8988T (cell line): ENCODE measurements around the gene ARHGAP10.

ENCODE experiments used
- DNase-seq: peaks from one replicate; pipeline ENCODE4 v3.0.0; 2011

ARHGAP10 gene

DNA sequence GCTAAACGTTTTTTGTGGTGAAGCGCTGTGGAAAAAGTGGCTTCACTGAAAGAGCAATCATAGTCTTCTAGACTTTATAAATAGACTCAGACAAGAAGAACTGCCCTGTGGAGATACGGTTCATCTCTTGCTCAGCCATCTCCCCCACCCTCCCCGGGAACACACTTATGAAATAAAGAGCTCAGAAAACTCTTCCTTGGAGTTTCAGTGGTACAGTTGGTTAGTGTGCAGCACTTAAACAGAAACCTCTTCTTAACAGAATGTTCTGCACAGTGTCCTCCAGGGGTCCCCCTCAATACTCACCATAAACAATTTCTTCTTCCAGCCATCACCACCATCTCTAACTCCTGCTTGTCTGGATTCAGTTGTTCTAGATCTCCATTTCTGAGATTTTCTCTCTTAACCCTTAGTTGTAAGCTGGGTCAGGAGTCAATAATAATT, 313.0 kb downstream of the ARHGAP10 start:
- DNase-seq, result no peak

DNA sequence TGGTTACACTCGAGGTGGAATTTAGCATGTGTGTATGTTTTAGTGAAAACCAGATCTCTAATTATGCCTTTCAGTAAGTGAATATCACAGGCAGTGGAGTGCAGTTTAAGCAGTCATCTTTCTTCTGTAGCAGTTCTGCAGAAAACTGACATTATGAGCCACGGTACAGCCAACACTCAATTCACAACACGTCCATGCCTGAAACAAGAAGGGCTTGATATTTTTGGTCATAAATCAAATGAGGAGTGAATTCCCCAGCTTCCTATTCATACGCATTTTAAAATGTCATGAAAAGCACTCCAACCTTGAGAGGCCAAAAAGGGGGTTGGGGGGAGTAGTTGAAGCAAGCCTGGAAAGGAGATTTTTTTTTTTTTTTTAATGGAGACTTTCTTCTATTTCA, 316.7 kb downstream of the ARHGAP10 start:
- no peak for DNase-seq

DNA sequence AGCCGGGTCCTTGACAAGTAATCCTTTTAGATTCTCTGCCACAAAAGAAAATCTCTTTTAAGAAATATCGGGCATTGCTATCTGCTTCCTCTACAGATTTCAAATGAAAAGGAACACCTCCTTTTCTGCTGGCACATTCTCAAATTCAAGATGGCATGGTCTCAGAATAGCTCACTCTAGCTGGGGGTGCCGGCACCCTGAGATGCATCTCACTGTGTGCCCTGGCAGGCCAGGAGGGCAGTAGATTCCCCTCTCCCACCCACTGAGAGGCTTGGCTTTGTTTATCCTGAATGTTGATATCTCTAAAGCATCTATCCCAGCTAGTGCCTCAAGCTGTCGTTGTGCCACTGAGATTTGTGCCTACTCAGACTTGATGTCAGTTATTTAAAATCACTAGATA, 319.5 kb downstream of the ARHGAP10 start:
- no peak for DNase-seq

DNA sequence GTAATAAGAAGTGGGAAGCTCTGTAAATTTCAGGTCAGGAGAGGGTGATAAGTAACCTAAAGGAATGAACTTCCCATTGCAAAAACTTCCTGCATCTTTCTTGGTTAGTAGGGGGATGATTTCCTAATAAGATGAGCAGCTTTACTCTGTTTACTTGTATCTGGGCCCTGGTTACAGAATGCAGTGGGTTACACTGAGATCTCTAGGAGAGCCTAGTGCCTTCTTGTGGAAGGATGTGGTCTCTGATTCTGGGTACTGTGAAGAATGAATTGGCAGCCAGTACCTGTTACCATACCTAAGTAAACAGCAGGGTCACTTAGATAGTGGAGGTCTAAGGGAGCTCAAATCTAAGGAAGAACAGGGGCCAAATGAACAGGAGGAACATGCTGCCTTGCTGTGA, 320.6 kb downstream of the ARHGAP10 start:
- no peak for DNase-seq

DNA sequence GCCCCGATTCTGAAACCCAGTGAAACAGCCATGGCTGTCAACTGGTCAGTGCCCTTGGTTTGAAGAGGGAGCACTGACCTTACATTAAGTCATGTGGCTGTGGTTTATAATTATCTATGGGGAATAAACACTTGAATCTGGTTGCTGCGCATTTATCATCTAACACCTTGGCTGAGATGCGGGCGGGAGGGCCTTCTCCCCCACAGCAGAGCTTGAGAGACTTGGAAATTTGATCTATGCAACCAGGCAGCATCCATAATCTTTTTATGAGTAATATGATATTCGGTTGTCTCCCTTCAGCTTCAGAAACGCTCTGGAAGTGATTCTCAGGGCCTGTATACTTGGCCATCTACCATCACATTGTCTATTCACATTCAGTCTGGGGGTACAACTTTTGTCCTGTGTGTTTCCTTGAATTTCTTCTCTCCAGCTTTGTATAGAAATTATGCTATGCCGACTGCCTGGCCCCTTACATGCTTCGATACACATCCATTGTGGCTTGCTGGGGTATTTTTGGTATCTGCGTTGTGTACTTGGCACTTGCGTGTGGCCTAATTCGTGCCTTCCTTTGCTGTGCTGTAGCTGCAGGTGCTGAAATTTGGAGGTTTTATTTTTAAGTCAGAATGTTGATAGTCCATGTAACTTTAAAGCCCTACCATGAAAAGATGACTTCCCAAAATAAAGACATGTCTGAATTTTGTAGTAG, 321.6 kb downstream of the ARHGAP10 start:
- DNase-seq, result no peak

DNA sequence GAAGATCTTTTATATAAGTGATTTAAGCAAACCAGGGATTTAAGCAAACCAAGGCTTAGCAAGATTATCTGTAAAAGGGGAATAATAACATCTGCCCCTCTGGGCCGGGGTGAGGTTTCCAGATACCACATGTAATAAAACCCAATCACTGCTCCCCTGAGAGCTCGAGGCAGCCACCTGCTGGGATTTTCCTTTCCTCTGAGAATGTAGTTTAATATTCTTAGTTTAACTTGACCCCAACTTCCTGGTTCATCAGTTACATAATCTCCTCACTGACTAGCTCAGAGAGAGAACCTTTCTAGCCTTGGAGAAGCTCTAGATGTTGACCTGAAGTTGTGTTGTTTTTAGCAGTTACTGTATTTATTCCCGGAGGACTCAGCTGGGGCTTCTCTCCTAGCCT, 322.4 kb downstream of the ARHGAP10 start:
- DNase-seq, result no peak

DNA sequence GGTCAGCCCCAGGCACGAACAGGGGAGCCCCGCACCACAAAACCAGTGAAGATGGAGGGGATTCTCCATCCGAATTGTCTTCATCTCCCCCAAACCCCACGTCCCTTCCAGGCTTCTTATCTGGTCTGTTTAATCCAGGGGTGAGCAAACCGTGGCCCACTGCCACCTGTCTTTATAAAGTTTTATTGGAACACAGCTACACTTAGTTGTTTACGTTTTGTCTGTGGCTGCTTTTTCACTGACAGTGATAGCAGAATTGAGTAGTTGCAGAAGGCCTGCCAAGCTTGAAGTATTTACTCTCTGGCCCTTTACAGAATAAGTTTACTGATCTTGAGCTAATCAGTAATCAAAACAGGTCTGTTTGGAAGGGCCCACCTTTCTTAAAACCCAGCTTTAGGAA, 324.0 kb downstream of the ARHGAP10 start:
- no peak for DNase-seq

DNA sequence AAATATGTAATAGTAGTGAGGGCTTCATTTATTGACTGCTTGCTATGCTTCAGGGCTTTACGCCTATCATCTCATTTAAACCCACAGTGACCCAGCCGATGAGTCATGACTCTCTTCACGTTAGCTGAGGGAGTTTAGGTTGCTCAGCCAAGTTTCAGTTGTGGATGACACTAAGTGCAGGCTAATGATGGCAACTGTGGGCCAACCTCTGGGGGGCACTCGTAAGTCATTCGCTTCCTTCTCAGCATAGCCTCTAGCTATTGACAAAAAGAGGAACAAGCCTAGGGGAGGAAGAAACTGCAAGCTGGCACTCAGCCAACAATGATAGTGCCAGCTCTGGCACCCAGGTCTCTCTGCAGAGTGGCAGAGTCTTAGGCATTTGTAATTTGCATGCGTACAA, 325.0 kb downstream of the ARHGAP10 start:
- DNase-seq, result no peak

DNA sequence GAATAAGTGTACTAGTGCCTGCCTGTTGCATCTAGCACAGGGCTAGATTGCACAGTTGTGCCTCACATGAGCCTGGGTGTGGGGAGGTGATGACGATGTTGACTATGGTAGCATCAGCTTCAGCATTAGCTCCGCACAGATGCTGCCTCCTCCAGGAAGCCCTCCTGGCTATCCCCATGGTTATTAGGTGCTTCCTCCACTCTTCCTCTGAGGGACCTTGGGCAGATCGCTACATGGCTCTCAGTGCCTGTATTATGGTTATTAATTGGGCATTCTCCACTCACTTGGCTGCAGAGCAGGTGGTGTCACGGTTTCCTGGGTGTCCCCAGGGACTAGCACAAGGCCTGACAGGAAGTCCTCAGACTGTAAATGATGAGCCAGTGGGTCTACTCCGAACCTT, 325.6 kb downstream of the ARHGAP10 start:
- no peak for DNase-seq

DNA sequence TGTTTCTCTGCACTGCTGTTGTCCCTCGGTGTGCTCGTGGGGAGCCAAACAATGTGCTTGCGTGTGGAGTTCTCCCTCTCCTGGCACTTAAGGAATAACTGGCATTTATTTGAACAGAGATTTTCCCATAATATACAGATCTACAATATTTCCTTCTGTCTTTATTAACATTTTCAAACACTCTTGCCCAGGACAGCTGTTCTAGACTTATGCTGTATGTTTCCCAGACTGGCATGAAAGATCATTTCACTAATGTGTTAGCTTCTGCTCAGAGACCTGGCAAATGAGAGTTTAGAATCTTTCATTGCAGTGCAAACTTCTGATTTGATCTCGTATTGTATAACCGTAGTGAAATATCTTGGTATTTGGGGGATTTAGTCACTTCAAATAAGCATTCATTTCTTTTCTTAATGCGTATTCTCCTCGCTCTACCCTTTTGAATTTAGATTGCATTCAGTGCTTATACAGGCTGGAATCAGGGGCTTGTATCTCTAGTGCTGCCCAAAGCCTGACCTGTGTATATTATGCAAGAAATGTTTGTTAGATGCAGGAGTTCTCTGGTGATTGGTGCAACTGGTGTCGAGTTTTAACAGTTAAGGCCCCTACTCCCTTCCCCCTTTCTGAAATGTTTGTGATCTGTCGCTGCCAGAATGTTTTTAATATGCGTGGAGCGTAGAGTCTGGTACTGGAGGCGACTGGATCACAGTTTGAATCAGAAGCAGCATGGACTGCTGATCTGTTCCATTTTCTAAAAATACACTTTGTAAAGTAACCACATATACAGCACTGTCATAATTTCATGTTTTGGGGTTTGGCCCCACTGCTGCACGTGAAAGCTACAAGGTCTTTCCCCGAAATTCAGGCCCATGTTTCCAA, 326.3 kb downstream of the ARHGAP10 start:
- DNase-seq, result no peak

DNA sequence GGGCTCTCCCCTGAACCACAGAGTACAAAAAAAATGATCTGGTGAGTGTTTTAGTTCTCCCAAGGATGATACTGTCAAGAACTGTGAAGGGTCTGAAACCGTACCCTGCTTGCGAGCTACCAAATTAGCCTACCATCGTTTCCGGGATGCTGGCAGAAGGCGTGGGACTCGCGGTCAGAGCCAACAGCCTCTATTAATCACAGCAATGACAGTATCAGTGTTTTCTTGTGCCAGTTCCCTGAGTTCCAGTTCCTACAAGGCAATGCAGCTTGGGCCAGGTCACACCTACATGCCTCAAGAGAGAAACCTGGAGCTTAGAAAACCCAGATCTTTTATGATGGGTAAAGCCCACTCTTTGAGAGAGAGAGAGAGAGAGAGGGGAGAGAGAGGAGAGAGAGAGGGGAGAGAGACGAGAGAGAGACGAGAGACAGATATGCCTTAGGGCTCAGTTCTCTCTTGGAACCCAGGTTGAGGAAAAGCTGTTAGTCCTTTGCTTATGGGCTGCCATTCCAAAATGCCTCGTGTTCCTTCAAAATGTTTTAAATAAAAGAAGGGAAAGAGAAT, 327.8 kb downstream of the ARHGAP10 start:
- no peak for DNase-seq

DNA sequence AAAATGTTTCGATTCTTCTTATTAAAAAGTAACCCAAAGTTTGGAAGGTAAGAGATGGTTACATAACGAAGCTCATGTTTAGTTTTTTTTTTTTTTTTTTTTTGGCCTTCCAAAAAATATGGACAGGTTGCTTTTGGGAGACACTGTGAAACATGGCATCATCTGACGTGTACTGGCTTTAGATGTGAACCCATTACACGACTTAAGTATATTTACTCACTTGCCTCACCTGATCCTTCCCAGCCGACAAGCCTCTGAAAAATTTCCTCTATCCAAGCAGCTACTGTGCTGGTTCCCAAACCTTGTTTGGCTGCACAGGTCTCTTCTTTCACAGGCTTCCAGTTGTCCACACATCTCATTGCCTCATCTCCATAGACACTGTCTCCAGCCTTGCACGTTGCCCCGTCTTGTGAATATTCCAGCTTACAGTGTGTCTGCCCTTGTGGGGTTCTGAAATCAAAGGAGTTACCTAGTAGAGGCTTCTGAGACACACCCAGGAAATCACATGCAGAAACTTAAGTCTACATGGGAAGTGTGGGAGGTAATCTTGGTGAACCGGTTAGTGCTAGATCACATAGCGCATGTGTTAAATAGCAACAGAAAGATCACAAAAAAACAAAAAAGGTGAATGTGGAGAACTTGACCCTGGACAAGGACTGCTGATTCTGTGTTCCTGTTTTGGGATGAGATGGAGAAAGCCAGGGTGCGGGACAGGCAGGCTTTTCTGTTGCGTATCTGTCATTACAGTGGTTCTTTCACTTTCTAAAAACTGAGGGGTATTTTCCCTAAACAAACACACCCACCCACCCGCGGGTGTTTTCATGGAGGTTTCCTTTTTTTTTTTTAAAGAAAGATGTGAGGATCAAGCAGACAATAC, 328.6 kb downstream of the ARHGAP10 start:
- no peak for DNase-seq

DNA sequence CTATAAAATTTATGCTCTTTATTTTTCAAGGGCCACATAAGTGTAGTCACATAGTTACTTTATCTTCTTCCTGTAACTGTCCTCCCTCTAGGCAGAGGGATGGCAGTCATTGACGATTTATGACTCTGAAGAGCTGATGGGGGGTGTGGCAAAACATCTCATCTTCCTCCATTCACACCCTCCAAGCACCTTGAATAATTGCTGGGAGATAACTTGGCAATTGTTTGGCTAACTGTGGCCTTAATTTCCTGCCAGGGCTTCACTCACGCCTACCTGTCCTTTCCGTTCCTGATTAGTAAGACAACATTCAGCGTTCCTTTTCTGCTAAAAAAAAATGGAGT, 329.2 kb downstream of the ARHGAP10 start:
- DNase-seq, result no peak

DNA sequence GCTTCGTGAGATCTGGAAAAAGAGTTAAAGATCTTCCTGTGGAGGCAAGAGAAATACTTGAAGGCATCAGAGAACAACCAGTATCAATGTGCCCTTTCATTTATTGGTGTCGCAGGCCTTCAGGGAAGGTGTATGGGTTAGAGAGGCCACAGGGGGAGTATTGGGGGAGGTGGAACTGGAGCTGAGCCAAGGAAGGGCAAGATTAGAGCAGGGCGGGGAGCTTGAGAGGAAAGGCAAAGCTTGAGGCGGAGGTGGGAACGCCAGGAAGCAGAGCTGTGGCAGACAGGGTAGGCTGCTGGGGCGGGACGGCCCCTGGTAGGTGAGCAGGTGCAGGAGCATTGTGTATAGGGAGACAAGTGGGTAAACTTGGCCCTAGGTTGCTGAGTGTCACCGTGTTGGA, 329.9 kb downstream of the ARHGAP10 start:
- DNase-seq, result no peak

DNA sequence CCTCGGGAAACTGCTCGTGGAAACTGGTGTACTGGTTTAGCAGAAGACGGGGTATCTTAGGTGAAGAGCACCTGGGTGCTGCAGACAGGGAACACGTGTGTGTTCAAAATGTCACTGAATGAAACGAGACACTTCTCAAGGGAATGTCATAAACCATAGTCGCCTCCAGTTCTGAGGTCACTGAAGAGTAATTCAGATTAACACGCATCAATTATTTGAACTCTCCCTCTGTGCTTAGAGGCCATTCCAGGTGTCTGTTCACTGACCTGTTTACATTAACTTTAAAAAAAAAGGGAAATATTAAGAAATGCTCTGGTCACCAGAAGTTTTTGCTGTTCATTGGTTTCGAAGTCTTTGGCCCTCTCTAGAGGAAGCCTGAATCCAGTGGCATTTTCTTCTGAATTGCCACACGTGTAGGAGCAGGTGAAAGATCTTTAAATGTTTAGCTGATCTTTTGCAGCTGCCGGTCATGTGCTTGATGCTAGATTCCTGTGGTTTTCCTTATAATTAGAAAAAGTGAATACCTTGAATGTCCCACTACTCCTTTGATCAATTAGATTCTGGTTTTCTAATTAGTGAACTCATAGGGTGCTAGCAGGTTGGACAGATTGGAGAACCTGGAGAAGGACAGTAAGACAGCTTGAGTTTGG, 330.5 kb downstream of the ARHGAP10 start:
- no peak for DNase-seq

DNA sequence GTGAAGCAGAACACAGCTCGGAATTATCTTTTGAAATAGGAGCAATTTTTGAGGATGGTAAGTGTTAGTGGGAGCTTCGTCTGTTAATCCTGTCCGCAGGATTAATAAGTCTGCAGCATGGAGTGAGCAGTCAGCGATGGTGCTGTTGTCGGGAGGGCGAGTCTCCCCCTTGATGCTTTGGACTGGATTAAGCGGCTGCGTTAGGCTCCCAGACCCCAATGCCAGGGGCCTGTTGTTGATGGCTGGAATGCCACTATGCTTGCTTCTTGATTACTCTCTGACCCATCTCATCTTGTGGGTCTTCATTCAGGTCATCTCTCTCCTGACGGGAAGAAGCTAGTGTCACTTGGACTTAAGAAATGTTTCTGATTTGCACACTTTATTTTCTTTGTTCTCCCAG, 332.6 kb downstream of the ARHGAP10 start:
- no peak for DNase-seq

DNA sequence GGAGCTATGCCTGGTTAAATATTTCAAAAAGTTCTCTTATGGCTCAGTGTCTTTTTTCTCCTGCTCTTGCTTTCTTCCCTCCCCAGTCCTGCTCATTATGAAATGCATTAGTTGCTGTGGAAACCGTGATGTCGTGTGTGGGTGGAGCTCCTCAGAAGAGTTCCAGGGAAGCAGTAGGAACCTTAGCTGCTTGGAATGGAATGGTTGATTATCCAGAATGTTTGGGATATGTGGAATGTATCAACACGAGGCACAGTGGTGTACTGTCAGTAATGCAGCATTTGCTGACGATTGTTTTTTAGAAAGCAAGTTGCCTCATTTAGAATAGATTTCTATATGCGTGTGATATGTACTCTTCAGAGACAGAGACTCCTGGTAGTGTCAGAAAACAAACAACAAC, 333.2 kb downstream of the ARHGAP10 start:
- no peak for DNase-seq

DNA sequence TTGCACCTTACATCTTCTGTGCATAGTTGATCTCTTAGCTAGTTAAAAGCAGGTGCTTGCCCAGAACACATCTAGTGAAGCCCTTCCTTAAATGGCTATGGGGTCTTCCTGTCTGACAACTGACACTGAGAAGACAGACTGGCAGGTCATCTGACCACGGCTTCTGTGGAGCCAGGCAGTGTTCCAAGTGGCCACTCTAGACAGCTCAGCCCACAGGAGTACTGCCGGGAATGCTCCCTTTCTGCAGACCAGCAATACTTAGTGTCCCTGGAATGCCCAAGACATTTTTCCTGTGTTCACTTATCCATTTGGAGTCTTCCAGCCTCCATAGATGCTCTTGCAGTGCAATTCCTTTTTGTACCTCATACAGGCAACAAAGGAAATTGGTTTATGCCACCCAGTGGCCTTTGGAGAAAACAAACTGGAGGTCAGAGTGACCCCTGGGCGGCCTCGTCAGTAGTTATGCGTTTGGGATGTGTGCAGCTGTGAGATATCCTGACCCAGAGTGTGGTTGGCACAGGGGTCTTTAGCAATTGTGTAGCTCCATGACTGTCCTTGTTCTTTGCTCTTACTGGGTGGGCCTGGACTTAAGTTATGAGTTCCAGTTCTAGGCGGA, 335.5 kb downstream of the ARHGAP10 start:
- no peak for DNase-seq

DNA sequence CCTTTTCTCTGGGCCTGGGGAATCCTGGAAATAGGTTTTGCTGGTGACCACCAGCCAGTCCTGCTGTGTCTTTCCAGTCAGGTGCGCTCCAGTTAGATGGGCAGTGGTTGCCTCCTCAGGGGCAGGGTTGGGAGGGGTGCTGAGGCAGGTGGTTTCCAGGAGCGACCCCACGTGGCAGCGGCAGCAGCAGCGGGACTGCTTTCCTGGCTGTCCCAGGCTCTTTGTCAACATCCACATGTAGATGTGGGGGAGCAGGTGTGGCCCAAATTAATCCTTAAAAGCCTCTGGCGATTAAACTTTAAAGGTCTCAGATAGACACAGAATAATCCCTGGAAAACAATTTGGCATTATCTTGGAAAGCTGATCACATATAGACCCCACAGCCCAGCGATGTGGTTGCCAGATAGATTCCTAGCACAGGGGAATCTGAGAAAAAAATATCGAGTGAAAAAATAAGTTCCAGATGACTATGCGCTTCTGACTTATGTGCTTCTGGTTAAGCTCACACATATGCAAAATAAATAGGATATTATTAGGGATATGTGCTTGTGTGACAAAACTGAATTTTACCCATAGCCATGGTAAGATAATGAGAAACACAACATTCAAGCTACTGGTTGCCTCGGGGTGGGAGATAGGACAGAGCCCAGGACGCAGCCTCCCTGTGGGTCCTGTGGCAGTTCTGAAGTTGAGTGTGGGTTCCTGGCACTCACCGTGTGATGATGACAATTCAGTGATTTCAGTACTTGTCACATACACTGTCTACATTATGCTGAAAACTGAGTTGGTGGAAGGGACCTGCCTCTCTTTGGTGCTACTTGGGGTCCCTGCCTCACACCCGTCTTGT, 336.4 kb downstream of the ARHGAP10 start:
- DNase-seq, result no peak

DNA sequence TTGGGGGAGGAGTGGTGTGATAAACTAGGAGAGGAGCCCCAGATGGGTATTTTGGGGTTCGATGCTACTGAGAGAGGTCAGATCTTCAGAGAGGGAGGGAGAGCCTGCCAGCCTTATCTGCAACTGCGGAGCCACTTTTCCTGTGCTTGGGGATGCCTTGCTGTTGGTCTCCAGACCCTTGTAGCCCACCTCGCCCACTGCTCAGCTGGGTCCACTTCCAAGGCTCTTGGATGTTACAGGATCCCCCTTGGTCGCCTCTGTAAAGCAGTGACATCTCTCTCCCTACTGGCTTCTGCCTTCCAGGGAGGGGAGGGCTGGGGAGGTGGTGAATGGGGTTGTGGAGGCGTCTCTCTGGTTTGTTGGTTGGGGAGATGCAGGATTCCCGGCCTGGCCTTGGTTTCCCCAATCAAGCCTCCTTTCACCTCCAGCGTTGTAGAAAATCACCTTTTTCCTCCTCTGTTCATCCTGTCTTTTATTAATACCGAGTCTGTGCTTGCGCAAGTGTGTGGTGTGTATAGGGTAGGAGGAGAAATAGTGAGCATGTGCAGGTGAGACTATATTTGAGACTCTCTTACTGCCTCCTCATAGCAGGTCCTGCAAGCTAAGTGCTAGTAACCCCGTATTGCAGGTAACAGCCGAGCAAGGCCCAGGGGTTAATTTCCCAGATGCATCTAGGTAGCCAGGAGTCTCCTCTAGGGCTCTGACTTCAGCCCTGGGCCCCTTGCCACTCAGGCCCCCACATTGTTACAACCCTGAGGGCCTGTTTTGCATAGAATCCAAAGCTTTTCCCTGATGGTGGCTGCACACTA, 337.4 kb downstream of the ARHGAP10 start:
- DNase-seq, result no peak

DNA sequence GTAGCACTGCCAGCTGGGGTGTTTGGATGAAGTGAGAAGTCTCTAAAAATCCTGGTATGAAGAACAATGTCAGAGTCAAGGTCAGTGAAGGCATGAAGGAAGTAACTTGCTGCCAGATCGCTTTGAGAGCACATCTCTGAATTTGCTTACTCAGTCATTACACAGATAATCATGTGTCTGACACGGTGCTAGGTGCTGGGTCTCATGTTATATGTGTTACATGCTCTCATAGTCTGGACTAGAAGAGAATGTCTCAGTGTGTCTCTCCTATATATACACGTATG, 337.9 kb downstream of the ARHGAP10 start:
- no peak for DNase-seq
